Measurements from ENCODE around the gene OR10C1.

OR10C1 gene

GRCh38 chr6:29478740-29479139, 39.6 kb downstream of the OR10C1 start:
- Histone ChIP-seq H3K9ac (ENCODE audit: low read depth, low read length) (no peak overlapping the region), H3K4me1 (ENCODE audit: insufficient read depth, low read length) (no peaks in the 10 kb centered on the region), H3K27me3 (ENCODE audit: insufficient read depth, low read length) (no peaks in the 10 kb centered on the region), H3K27ac (ENCODE audit: low read length) (no peak overlapping the region), H3K4me3 (ENCODE audit: low read length) (no peak overlapping the region), H3K36me3 (ENCODE audit: insufficient read depth, low read depth, low read length) (no peaks in the 10 kb centered on the region), H3K9me3 (ENCODE audit: insufficient read depth, low read depth, low read length) (no peaks in the 10 kb centered on the region)

GRCh38 chr6:29479560-29479959, 40.5 kb downstream of the OR10C1 start:
- no peak overlapping the region for H3K9ac ChIP-seq (ENCODE audit: low read depth, low read length)
- H3K4me3 ChIP-seq (ENCODE audit: low read length) = no peak overlapping the region
- H3K4me1 ChIP-seq (ENCODE audit: insufficient read depth, low read length) = no peaks in the 10 kb centered on the region
- no peaks in the 10 kb centered on the region for H3K36me3 ChIP-seq (ENCODE audit: insufficient read depth, low read depth, low read length)
- no peaks in the 10 kb centered on the region for H3K27me3 ChIP-seq (ENCODE audit: insufficient read depth, low read length)
- H3K9me3 ChIP-seq (ENCODE audit: insufficient read depth, low read depth, low read length) = no peaks in the 10 kb centered on the region
- H3K27ac ChIP-seq (ENCODE audit: low read length) = no peak overlapping the region

GRCh38 chr6:29483186-29483585, 44.1 kb downstream of the OR10C1 start:
- Histone ChIP-seq H3K36me3 (ENCODE audit: insufficient read depth, low read depth, low read length) (no peaks in the 10 kb centered on the region), H3K4me3 (ENCODE audit: low read length) (no peak overlapping the region), H3K4me1 (ENCODE audit: insufficient read depth, low read length) (no peaks in the 10 kb centered on the region), H3K27ac (ENCODE audit: low read length) (no peak overlapping the region), H3K9me3 (ENCODE audit: insufficient read depth, low read depth, low read length) (no peaks in the 10 kb centered on the region), H3K9ac (ENCODE audit: low read depth, low read length) (no peak overlapping the region), H3K27me3 (ENCODE audit: insufficient read depth, low read length) (no peaks in the 10 kb centered on the region)

GRCh38 chr6:29483735-29484134, 44.6 kb downstream of the OR10C1 start:
- no peak overlapping the region for H3K9ac ChIP-seq (ENCODE audit: low read depth, low read length)
- H3K4me1 ChIP-seq (ENCODE audit: insufficient read depth, low read length) = no peaks in the 10 kb centered on the region
- H3K4me3 ChIP-seq (ENCODE audit: low read length) = no peak overlapping the region
- H3K9me3 ChIP-seq (ENCODE audit: insufficient read depth, low read depth, low read length) = no peaks in the 10 kb centered on the region
- no peaks in the 10 kb centered on the region for H3K36me3 ChIP-seq (ENCODE audit: insufficient read depth, low read depth, low read length)
- H3K27ac ChIP-seq (ENCODE audit: low read length) = no peak overlapping the region
- H3K27me3 ChIP-seq (ENCODE audit: insufficient read depth, low read length) = no peaks in the 10 kb centered on the region

- H3K4me3 ChIP-seq (ENCODE audit: low read length) = no peak overlapping the region
- H3K36me3 ChIP-seq (ENCODE audit: insufficient read depth, low read depth, low read length) = no peaks in the 10 kb centered on the region
- no peaks in the 10 kb centered on the region for H3K9me3 ChIP-seq (ENCODE audit: insufficient read depth, low read depth, low read length)
- H3K4me1 ChIP-seq (ENCODE audit: insufficient read depth, low read length) = no peaks in the 10 kb centered on the region
- no peak overlapping the region for H3K9ac ChIP-seq (ENCODE audit: low read depth, low read length)
- H3K27me3 ChIP-seq (ENCODE audit: insufficient read depth, low read length) = no peaks in the 10 kb centered on the region
- no peak overlapping the region for H3K27ac ChIP-seq (ENCODE audit: low read length)
These were observed 47.5 kb downstream of the OR10C1 start for GRCh38 chr6:29486577-29486976.

- H3K27me3 ChIP-seq (ENCODE audit: insufficient read depth, low read length) = no peaks in the 10 kb centered on the region
These were observed 48.0 kb downstream of the OR10C1 start for GRCh38 chr6:29487131-29487530.

GRCh38 chr6:29487660-29488059, 48.6 kb downstream of the OR10C1 start, which contains the start of gene MAS1L:
Gene MAS1L (minus strand): TSS chr6:29487956. CDS start chr6:29487902, 54 bp downstream.
- Histone ChIP-seq H3K27me3 (ENCODE audit: insufficient read depth, low read length) (no peaks in the 10 kb centered on the region), H3K9me3 (ENCODE audit: insufficient read depth, low read depth, low read length) (no peaks in the 10 kb centered on the region), H3K27ac (ENCODE audit: low read length) (no peak within 1 kb of the TSS)

More at GRCh38 chr6:29487131-29487530, 48.0 kb downstream of the OR10C1 start:
- Histone ChIP-seq H3K36me3 (ENCODE audit: insufficient read depth, low read depth, low read length) (no peaks in the 10 kb centered on the region), H3K9me3 (ENCODE audit: insufficient read depth, low read depth, low read length) (no peaks in the 10 kb centered on the region), H3K4me1 (ENCODE audit: insufficient read depth, low read length) (no peaks in the 10 kb centered on the region), H3K4me3 (ENCODE audit: low read length) (no peak overlapping the region), H3K27ac (ENCODE audit: low read length) (no peak overlapping the region), H3K9ac (ENCODE audit: low read depth, low read length) (no peak overlapping the region)

GRCh38 chr6:29488874-29489273, 49.8 kb downstream of the OR10C1 start:
- no peaks in the 10 kb centered on the region; the same call in 1 of the 2 replicates for H3K4me1 ChIP-seq (ENCODE audit: insufficient read depth, low read length)
- no peak overlapping the region for H3K9ac ChIP-seq (ENCODE audit: low read depth, low read length)
- no peak overlapping the region for H3K4me3 ChIP-seq (ENCODE audit: low read length)

More at GRCh38 chr6:29487660-29488059, 48.6 kb downstream of the OR10C1 start, which contains the start of gene MAS1L:
- Histone ChIP-seq H3K4me1 (ENCODE audit: insufficient read depth, low read length) (no peaks in the 10 kb centered on the region), H3K9ac (ENCODE audit: low read depth, low read length) (no peak within 1 kb of the TSS), H3K36me3 (ENCODE audit: insufficient read depth, low read depth, low read length) (no peaks in the 10 kb centered on the region), H3K4me3 (ENCODE audit: low read length) (no peak within 1 kb of the TSS)

GRCh38 chr6:29489286-29489685, 50.2 kb downstream of the OR10C1 start:
- Histone ChIP-seq H3K9ac (ENCODE audit: low read depth, low read length) (no peak overlapping the region), H3K27me3 (ENCODE audit: insufficient read depth, low read length) (no peaks in the 10 kb centered on the region), H3K4me3 (ENCODE audit: low read length) (no peak overlapping the region), H3K4me1 (ENCODE audit: insufficient read depth, low read length) (no peaks in the 10 kb centered on the region; the same call in 1 of the 2 replicates), H3K36me3 (ENCODE audit: insufficient read depth, low read depth, low read length) (no peaks in the 10 kb centered on the region), H3K27ac (ENCODE audit: low read length) (no peak overlapping the region), H3K9me3 (ENCODE audit: insufficient read depth, low read depth, low read length) (no peaks in the 10 kb centered on the region)

More at GRCh38 chr6:29488874-29489273, 49.8 kb downstream of the OR10C1 start:
- Histone ChIP-seq H3K27me3 (ENCODE audit: insufficient read depth, low read length) (no peaks in the 10 kb centered on the region), H3K9me3 (ENCODE audit: insufficient read depth, low read depth, low read length) (no peaks in the 10 kb centered on the region), H3K36me3 (ENCODE audit: insufficient read depth, low read depth, low read length) (no peaks in the 10 kb centered on the region), H3K27ac (ENCODE audit: low read length) (no peak overlapping the region)

GRCh38 chr6:29490055-29490454, 50.9 kb downstream of the OR10C1 start:
- H3K9ac ChIP-seq (ENCODE audit: low read depth, low read length) = no peak overlapping the region
- no peak overlapping the region for H3K27ac ChIP-seq (ENCODE audit: low read length)
- H3K36me3 ChIP-seq (ENCODE audit: insufficient read depth, low read depth, low read length) = no peaks in the 10 kb centered on the region
- no peaks in the 10 kb centered on the region for H3K9me3 ChIP-seq (ENCODE audit: insufficient read depth, low read depth, low read length)
- no peaks in the 10 kb centered on the region for H3K27me3 ChIP-seq (ENCODE audit: insufficient read depth, low read length)
- H3K4me3 ChIP-seq (ENCODE audit: low read length) = no peak overlapping the region
- H3K4me1 ChIP-seq (ENCODE audit: insufficient read depth, low read length) = no peaks in the 10 kb centered on the region; the same call in 1 of the 2 replicates

GRCh38 chr6:29490552-29490951, 51.4 kb downstream of the OR10C1 start:
- H3K4me1 ChIP-seq (ENCODE audit: insufficient read depth, low read length) = no peaks in the 10 kb centered on the region; the same call in 1 of the 2 replicates
- no peaks in the 10 kb centered on the region for H3K27me3 ChIP-seq (ENCODE audit: insufficient read depth, low read length)
- H3K4me3 ChIP-seq (ENCODE audit: low read length) = no peak overlapping the region
- H3K36me3 ChIP-seq (ENCODE audit: insufficient read depth, low read depth, low read length) = no peaks in the 10 kb centered on the region
- no peak overlapping the region for H3K9ac ChIP-seq (ENCODE audit: low read depth, low read length)
- H3K9me3 ChIP-seq (ENCODE audit: insufficient read depth, low read depth, low read length) = no peaks in the 10 kb centered on the region
- H3K27ac ChIP-seq (ENCODE audit: low read length) = no peak overlapping the region
